Neural cell (in vitro differentiated cells): ENCODE data around the gene NDUFA8. TPM values are rescaled to one million over a fixed set of nuclear protein-coding genes. Genes with fewer than 3 reads are reported as not detected.

ENCODE experiments used
- H2AFZ ChIP-seq: fragments of 200-600, 300-800 bp; sonication (generic), shearing (Covaris generic); 2 replicates; pipeline ENCODE4 v1.6.0; 2014; ENCODE audit warnings: low read depth, mild to moderate bottlenecking, antibody characterized with exemption, low read length, moderate library complexity
- H3F3A ChIP-seq: fragments of 200-600 bp; shearing (Covaris generic); 2 replicates; pipeline ENCODE4 v1.6.1; 2016; ENCODE audit warnings: mild to moderate bottlenecking, moderate library complexity, mixed read lengths, antibody characterized with exemption, low read length; ENCODE audit not compliant: insufficient read depth, poor library complexity, severe bottlenecking
- H3K27ac ChIP-seq: fragments of 200-600, 300-800 bp; sonication (generic), shearing (Covaris generic); 2 replicates; pipeline ENCODE4 v1.5.1; 2014; ENCODE audit warnings: mild to moderate bottlenecking, low read length, moderate library complexity
- H3K27me3 ChIP-seq: fragments of 300-800, 200-600 bp; sonication (generic), shearing (Covaris generic); 2 replicates; pipeline ENCODE4 v1.6.0; 2014; ENCODE audit warnings: mild to moderate bottlenecking, low read depth, low read length, moderate library complexity; ENCODE audit not compliant: insufficient read depth
- H3K36me3 ChIP-seq: fragments of 300-800, 200-600 bp; sonication (generic), shearing (Covaris generic); 2 replicates; pipeline ENCODE4 v1.5.1; 2014; ENCODE audit warnings: mild to moderate bottlenecking, antibody characterized with exemption, low read length, moderate library complexity; ENCODE audit not compliant: insufficient read depth
- H3K4me2 ChIP-seq: fragments of 300-800, 200-600 bp; sonication (generic), shearing (Covaris generic); 2 replicates; pipeline ENCODE4 v1.6.0; 2014; ENCODE audit warnings: mild to moderate bottlenecking, low read length
- H3K4me3 ChIP-seq: fragments of 300-800, 200-600 bp; sonication (generic), shearing (Covaris generic); 2 replicates; pipeline ENCODE4 v1.5.1; 2014; ENCODE audit warnings: mild to moderate bottlenecking, low read length, moderate library complexity
- H3K79me2 ChIP-seq: fragments of 200-600 bp; shearing (Covaris generic); replicated peaks from 2 replicates; pipeline ENCODE4 v1.6.0; 2014; ENCODE audit warnings: mild to moderate bottlenecking, low read length, moderate library complexity; ENCODE audit not compliant: insufficient read depth
- H3K9ac ChIP-seq: fragments of 300-800, 200-600 bp; sonication (generic), shearing (Covaris generic); 2 replicates; pipeline ENCODE4 v1.6.1; 2016; ENCODE audit warnings: mild to moderate bottlenecking, low read length, mixed read lengths
- H3K9me2 ChIP-seq: fragments of 200-600 bp; shearing (Covaris generic); 2 replicates; pipeline ENCODE4 v1.6.1; 2016; ENCODE audit warnings: mild to moderate bottlenecking, low read length, mixed read lengths; ENCODE audit not compliant: insufficient read depth
- H3K9me3 ChIP-seq: fragments of 200-600, 300-800 bp; sonication (generic), shearing (Covaris generic); 2 replicates; pipeline ENCODE4 v1.6.1; 2016; ENCODE audit warnings: mild to moderate bottlenecking, mixed run types, low read length, moderate library complexity, mixed read lengths
- H4K20me1 ChIP-seq: fragments of 200-600 bp; shearing (Covaris generic); 2 replicates; pipeline ENCODE4 v1.6.1; 2016; ENCODE audit warnings: mild to moderate bottlenecking, mixed run types; ENCODE audit not compliant: insufficient read depth
- EP300 ChIP-seq: fragments of 450-650 bp; conservative IDR thresholded peaks from 2 replicates; pipeline ENCODE4 v1.6.1; 2014; ENCODE audit warnings: antibody characterized with exemption, mild to moderate bottlenecking, moderate library complexity; ENCODE audit not compliant: poor library complexity, severe bottlenecking
- MXI1 ChIP-seq: fragments of 450-650 bp; conservative IDR thresholded peaks from 2 replicates; pipeline ENCODE4 v1.6.1; 2014; ENCODE audit warnings: antibody characterized with exemption, mild to moderate bottlenecking; ENCODE audit not compliant: poor library complexity, severe bottlenecking
- POLR2AphosphoS5 ChIP-seq: IDR thresholded peaks from 2 replicates; pipeline ENCODE4 v1.6.1; 2012
- RAD21 ChIP-seq: fragments of 450-650 bp; conservative IDR thresholded peaks from 2 replicates; pipeline ENCODE4 v1.6.1; 2014; ENCODE audit warnings: antibody characterized with exemption, mild to moderate bottlenecking, moderate library complexity
- REST ChIP-seq: IDR thresholded peaks from 2 replicates; pipeline ENCODE4 v1.6.1; 2012; ENCODE audit warnings: borderline replicate concordance
- SMC3 ChIP-seq: fragments of 450-650 bp; conservative IDR thresholded peaks from 2 replicates; pipeline ENCODE4 v1.6.1; 2014; ENCODE audit warnings: antibody characterized with exemption, mild to moderate bottlenecking, moderate library complexity; ENCODE audit not compliant: poor library complexity
- TAF1 ChIP-seq: IDR thresholded peaks from 2 replicates; pipeline ENCODE4 v1.6.1; 2012; ENCODE audit warnings: low read depth
- polyA plus RNA-seq: library from polyadenylated mRNA; depleted of rRNA; stranded (reverse); fragments of >200 nt; gene quantifications from 2 replicates; pipeline ENCODE4 v1.2.3, GENCODE V29; 2014
- small RNA-seq, 3 experiments: library from RNA; depleted of rRNA; stranded (forward); fragments of <200 nt; gene quantifications; one replicate each; pipeline ENCODE3, GENCODE V24; 2012
- TF ChIP-seq, protein P1 (sequence below): fragments of 450-650 bp; IDR thresholded peaks from 2 replicates; pipeline ENCODE4 v1.5.1; 2014; ENCODE audit warnings: antibody characterized with exemption, mild to moderate bottlenecking, moderate library complexity; ENCODE audit not compliant: poor library complexity, severe bottlenecking

The NDUFA8 gene
- polyA plus RNA-seq, 1 donor from 2014 or later = 65.0 TPM

- Histone ChIP-seq H3K27me3 (peaks cover 9% of the 10 kb centered on the region), H2AFZ (no peak overlapping the region), H3K79me2 (peaks cover 7% of the 10 kb centered on the region), H3K9me2 (no peaks in the 10 kb centered on the region), H3K9me3 (no peaks in the 10 kb centered on the region), H3K4me3 (no peak overlapping the region), H3K4me2 (no peak overlapping the region), H3K27ac (no peak overlapping the region), H4K20me1 (no peaks in the 10 kb centered on the region), H3K9ac (no peak overlapping the region), H3K36me3 (no peaks in the 10 kb centered on the region), H3F3A (no peaks in the 10 kb centered on the region)
- TF ChIP-seq RAD21 = no peak
- TF ChIP-seq SMC3 = no peak
- TF ChIP-seq REST = no peak
- TF ChIP-seq MXI1 = no peak
- TF ChIP-seq EP300 = no peak
These were observed 62.8 kb downstream of the NDUFA8 start for GRCh38 chr9:122096620-122097415.

DNA sequence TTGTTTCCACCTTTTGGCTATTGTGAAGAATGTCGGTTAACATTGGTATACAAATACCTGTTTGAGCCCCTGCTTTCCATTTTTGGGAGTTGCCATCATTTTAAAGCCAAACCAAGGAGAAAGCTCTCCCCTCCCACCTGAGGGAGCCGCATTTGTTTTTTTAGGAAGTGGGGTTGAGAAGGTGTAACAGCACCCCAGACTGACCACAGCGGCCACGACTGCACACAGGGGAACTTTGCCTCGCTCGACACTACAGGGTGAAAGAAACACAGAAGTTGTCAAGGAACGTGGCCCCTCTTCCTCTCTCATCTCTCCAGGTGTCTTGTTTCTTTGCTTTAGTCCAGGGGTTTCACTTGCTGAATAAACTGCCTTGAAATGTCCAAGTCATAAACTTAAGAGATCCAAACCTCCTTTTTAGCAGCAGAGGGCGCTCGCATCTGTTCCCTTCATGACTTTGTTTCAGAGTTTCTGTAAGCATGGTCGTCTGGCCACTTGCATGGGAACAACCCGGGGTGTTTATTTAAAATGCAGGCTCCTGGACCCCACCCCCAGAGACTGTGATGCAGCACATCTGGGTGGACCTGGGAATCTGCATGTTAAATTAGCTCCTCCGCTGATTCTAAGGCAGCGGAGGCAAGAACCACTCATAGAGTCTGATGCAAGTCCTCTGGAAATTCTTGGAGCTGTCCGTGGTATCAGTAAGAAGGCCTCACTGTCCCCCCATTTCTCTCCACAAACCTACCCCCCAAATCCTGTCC lies 64.4 kb downstream of the NDUFA8 start:
- no peak overlapping the region for H3K27ac ChIP-seq
- peaks cover 9% of the 10 kb centered on the region for H3K27me3 ChIP-seq
- no peaks in the 10 kb centered on the region for H4K20me1 ChIP-seq
- no peak overlapping the region for H3K4me2 ChIP-seq
- H3K9me3 ChIP-seq = no peaks in the 10 kb centered on the region
- TF ChIP-seq TAF1 (no peak), SMC3 (peak; percentile 58), EP300 (no peak), POLR2AphosphoS5 (no peak), RAD21 (peak; percentile 39)
- TF ChIP-seq, protein P1, sequence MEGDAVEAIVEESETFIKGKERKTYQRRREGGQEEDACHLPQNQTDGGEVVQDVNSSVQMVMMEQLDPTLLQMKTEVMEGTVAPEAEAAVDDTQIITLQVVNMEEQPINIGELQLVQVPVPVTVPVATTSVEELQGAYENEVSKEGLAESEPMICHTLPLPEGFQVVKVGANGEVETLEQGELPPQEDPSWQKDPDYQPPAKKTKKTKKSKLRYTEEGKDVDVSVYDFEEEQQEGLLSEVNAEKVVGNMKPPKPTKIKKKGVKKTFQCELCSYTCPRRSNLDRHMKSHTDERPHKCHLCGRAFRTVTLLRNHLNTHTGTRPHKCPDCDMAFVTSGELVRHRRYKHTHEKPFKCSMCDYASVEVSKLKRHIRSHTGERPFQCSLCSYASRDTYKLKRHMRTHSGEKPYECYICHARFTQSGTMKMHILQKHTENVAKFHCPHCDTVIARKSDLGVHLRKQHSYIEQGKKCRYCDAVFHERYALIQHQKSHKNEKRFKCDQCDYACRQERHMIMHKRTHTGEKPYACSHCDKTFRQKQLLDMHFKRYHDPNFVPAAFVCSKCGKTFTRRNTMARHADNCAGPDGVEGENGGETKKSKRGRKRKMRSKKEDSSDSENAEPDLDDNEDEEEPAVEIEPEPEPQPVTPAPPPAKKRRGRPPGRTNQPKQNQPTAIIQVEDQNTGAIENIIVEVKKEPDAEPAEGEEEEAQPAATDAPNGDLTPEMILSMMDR = peak; percentile 68
- no peaks in the 10 kb centered on the region for H3K9me2 ChIP-seq
- H3F3A ChIP-seq = no peaks in the 10 kb centered on the region
- no peak overlapping the region for H3K9ac ChIP-seq
- no peak overlapping the region for H2AFZ ChIP-seq
- H3K79me2 ChIP-seq = peaks cover 22% of the 10 kb centered on the region
- H3K4me3 ChIP-seq = no peak overlapping the region
- H3K36me3 ChIP-seq = no peaks in the 10 kb centered on the region

Small RNA genes lying within 50 kb of the gene (small RNA-seq; reads per million reads assigned to genes)
- 0 reads per million in 3 experiments for gene MIR4478

Other genes starting within 250 kb of the NDUFA8 start
- gene TTLL11, start 66.5 kb downstream of the NDUFA8 start, polyA plus RNA-seq = 8.0 and 8.4 TPM in 2 replicates
- 1.1 TPM in 1 of 2 replicates, not detected in the other for gene MORN5, start 129 bp upstream of the NDUFA8 start, polyA plus RNA-seq
- 0.14 and 0.26 TPM in 2 replicates for gene LHX6, start 69.2 kb upstream of the NDUFA8 start, polyA plus RNA-seq
- gene RBM18, start 105.1 kb upstream of the NDUFA8 start, polyA plus RNA-seq = 40.8 and 48.8 TPM in 2 replicates
- 40.7 and 46.9 TPM in 2 replicates for gene MRRF, start 105.1 kb upstream of the NDUFA8 start, polyA plus RNA-seq
- 0.17 TPM in 1 of 2 replicates, not detected in the other for gene PTGS1, start 211.2 kb upstream of the NDUFA8 start, polyA plus RNA-seq